ENCODE results near the gene SLC32A1.
A peak's percentile ranks its signal among the peaks of the same experiment; 100 is the strongest.

The SLC32A1 gene, protein sequence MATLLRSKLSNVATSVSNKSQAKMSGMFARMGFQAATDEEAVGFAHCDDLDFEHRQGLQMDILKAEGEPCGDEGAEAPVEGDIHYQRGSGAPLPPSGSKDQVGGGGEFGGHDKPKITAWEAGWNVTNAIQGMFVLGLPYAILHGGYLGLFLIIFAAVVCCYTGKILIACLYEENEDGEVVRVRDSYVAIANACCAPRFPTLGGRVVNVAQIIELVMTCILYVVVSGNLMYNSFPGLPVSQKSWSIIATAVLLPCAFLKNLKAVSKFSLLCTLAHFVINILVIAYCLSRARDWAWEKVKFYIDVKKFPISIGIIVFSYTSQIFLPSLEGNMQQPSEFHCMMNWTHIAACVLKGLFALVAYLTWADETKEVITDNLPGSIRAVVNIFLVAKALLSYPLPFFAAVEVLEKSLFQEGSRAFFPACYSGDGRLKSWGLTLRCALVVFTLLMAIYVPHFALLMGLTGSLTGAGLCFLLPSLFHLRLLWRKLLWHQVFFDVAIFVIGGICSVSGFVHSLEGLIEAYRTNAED

GRCh38 chr20:38723848-38724625, at the start of gene SLC32A1:
Gene SLC32A1 (plus strand): TSS chr20:38724486. CDS start chr20:38724725, 239 bp downstream.
- no peak for DNase-seq (ENCODE audit: low read depth)

DNA sequence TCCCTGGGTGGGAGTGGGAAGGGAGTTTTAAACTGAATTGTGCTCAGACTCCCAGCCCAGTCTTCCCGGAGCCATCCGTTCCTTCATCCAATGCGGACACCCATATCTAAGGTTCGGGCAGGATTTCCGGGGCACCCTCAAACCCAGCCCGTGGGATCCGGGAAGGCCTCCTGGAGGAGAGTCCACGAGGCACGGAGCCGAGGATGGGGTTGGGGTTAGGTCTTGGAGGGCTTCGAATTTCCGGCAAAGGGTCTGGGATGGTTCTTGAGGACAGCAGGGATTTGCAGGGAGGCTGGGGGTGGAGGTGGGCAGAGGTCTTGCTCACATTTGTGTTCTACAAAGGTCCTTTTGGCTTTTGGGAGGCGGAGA, 49.5 kb upstream of the SLC32A1 start:
- DNase-seq (ENCODE audit: low read depth) = no peak

DNA sequence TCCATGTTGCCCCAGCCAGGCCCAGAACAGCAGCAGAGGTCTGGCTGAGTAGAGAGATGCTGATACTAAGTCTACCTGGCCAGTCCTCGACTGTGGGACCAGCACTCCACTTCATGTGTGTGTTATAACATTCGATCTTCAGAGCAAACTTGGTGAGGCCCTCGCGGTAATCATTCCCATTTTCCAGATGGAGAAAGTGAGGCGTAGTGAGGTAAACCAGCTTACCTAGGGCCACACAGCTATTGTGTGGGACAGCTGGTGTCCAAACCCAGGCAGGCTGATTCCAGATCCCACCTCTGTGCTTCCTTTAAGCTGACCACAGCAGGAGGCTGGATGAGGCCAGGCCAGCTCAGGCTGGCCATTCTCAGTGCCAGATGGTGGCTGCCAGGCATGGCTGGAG, 47.7 kb upstream of the SLC32A1 start:
- no peak for DNase-seq (ENCODE audit: low read depth)

GRCh38 chr20:38680500-38681306, 43.6 kb upstream of the SLC32A1 start:
- DNase-seq (ENCODE audit: low read depth) = peak; percentile 50

DNA sequence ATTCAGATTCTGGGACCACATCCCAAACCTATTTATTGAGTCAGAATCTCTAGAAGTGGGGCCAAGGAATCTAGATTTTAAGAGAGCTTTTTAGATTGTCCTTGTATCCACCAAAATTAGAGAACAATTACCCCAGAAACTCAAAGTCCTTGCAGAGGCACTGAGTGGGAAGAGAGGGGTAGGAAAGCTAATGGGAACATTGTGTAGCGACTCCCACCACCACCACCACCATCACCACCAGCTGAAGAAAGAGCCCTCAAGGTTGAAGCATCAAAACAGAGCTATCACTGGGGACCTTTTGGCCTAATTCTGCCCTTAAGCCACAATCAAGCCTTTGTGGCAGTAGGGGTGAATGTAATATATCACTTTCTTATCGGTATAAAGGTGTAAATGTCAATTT, 39.0 kb upstream of the SLC32A1 start:
- no peak for DNase-seq (ENCODE audit: low read depth)

GRCh38 chr20:38685853-38686473, 38.3 kb upstream of the SLC32A1 start:
- peak; percentile 58 for DNase-seq (ENCODE audit: low read depth)

DNA sequence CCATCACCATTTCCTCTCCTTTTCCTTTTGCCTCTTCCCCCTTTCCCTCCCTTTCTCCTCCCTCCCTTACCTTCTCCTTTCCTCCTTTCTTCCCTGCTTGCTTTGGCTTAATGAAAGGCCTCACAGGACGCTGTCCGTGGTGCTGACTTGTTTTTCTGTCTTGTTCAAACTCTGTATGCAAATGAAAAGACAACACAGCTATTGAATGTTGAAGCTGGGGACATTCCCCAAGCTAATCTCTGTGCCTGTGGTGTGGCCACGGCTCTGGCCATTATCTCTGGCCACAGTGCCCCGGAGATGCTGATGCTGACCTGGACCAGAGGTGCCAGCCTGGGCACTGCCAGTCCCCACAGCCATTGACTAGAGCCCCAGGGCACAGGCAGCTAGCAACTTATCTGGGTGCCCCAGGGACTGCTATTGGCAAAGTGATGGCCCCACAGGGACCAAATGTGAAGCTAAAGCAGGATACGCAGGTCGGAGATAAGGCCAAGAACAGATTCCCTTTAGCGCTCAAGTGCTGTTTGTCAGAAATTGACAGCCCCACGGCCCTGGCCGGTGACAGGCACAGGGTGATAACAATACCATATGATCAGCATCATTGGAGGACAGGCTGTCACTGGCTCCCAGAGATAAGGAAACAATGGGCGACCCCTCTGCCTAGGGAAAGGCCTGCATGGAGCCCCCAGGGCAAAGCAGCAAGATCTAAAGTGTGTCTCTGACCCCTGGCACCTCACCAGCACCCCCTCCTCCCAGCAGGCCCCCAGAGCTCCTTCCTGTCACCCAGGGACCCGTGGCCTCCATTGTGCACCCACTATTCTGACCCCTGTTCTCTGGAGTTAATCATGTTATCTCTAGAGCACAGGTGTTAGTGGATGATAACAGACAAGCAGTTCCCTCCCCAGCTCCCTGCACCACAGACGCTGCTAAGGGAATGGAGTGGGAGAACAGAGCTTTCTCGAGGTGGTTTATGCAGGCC, 31.6 kb upstream of the SLC32A1 start:
- peak; percentile 74 for DNase-seq (ENCODE audit: low read depth)

GRCh38 chr20:38697306-38697705, 27.0 kb upstream of the SLC32A1 start:
- DNase-seq (ENCODE audit: low read depth) = no peak

GRCh38 chr20:38698541-38698940, 25.7 kb upstream of the SLC32A1 start:
- no peak for DNase-seq (ENCODE audit: low read depth)

GRCh38 chr20:38700141-38700540, 24.1 kb upstream of the SLC32A1 start:
- DNase-seq (ENCODE audit: low read depth) = no peak

DNA sequence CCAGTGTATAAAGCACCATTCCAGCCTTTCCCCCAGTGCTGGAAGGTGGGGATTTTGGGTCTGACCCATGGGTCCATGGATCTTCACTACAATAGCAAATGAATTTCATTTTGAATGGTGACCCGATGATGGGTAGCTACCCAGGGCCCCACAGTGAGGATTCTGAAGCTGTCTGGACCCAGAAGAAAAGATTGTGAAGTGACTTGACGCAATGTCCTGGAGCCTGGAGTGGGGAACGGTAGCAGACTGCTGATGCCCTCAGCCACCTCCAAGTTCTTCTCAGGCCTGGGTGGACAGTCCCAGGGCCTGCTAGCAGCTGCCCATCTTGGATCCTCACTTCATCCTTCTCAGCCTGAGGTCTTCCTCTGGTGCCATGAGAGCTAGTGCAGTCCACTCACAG, 23.4 kb upstream of the SLC32A1 start:
- DNase-seq (ENCODE audit: low read depth) = no peak

DNA sequence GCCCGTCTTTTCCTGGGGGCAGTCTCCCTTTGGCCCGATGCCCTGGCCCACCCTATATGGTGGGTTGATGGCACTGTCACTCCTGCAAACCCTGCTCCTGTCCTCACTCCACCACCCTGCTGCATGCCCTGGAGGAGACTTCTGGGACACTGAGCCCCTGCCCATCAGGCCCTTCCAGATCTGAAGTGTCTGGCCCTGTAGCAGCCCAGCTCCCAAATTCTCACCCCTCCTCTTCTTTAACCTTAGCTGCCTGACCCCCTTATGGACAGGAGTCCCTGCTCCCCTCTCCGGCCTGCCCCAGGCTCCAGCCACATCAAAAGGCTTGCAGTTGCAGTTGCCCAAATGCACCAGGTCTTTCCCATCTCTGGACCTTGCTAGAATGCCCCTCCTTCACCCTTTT, 20.8 kb upstream of the SLC32A1 start:
- DNase-seq (ENCODE audit: low read depth) = no peak

DNA sequence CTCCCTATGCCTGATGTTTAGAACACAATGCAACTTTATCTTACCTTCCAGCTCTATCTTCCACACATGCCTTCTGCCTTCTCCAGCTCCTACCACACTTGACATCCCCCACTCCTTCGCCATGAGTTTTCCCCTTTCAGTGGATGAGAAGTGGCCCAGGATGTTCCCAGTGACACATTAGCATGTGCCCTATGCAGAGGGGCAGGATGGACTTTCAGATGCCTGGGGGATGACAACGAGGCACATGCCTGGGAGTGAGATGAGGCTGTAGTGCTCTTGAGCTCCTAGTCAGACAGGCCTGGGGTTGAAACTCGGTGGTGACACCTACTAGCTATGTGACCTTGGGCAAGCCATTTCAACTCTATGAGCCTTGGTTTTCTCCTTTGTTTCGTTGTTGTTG, 20.1 kb upstream of the SLC32A1 start:
- DNase-seq (ENCODE audit: low read depth) = no peak

DNA sequence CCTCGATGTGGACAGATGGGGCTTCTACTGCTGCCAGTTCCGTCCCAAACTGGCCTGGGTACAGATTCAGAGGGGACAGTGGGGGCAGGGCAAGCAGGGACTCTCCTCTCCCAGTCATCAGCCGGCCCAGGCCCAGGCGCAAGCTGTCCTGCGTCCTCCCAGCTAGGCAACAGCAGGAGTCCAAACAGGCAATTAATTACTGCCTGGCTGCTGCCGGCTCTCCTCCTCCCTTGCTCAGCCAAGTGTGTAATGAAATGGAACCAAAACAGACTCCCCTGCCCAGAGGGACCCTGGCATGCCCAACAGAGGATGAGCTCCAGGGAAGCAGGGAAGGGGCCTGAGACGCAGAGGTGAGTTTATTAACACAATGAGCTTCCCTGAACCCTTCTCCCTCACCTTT, 17.8 kb upstream of the SLC32A1 start:
- no peak for DNase-seq (ENCODE audit: low read depth)

- DNase-seq (ENCODE audit: low read depth) = no peak
Observed at GRCh38 chr20:38714308-38714707, 10.0 kb upstream of the SLC32A1 start.

- DNase-seq (ENCODE audit: low read depth) = no peak
Observed at GRCh38 chr20:38715646-38716045, 8.6 kb upstream of the SLC32A1 start.

- DNase-seq (ENCODE audit: low read depth) = no peak
Observed at GRCh38 chr20:38722683-38723016, 1.6 kb upstream of the SLC32A1 start.

DNA sequence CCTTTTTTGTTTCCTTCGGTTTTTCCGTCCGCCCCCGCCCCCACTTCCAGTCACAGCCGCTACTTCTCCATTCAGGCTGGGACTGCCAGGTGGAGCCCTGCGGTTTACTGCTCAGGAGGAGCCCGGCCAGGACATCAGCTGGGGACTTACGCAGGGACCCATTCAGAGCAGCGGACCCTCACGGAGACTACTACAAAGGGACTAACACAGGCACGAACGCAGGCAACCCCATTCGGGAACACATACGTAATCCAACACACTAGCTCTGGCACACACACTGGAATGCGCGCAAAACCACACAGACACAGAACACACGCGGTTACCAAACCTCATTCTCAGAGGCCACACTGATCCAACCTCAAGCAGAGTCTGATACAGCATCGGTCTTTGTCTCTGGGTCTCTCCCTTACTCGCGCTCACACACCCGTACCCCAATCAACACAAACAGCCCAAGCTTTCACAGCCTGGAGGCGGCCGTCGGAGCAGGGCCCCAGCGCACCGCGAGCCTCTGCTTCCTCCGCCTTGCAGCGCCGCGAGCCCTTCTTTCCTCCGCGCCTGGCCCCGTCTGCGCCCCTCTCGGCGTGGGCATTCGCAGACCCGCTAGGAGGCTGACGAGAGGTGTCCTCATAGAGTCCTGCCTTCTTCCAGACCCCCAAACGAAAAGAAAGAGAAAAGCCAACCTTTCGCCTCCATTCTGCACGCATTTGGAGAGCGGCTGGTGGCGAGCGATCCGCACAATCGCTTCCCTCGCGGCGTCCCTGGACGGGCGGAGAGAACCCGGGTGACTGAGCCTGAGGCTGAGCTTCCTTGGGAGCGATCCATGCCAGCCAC, 1.1 kb upstream of the SLC32A1 start:
- peak; percentile 35 for DNase-seq (ENCODE audit: low read depth)

GRCh38 chr20:38724626-38725147, 401 bp downstream of the SLC32A1 start:
- no peak for DNase-seq (ENCODE audit: low read depth)
